ENCODE results near the gene ARHGAP1.

GRCh38 chr11:46705070-46705688 is 4.8 kb upstream of the ARHGAP1 start:
- TF ChIP-seq CTCF (IDR thresholded peaks at IDR 0.05), result no peak
- TF ChIP-seq ZFX (IDR thresholded peaks at IDR 0.05; ENCODE audit: borderline replicate concordance), result no peak
